Subcutaneous abdominal adipose tissue (tissue), 5 donors: ENCODE results near the gene MLH1.
"Not testable (repeated sequence)": the region's sequence is repeated elsewhere in the genome, so short reads cannot be mapped to it uniquely, and the experiment has no call there.

ENCODE experiments used
- H3K27ac ChIP-seq: one replicate; pipeline ENCODE4 v1.7.0; 2013; ENCODE audit warnings: low read depth, mild to moderate bottlenecking, inconsistent platforms, low read length, moderate library complexity
- H3K27me3 ChIP-seq, 5 donors: one replicate each; pipeline ENCODE4 v1.7.0; 2013; ENCODE audit warnings: low read length in 5 of 5, inconsistent platforms in 1 of 5; ENCODE audit not compliant: control insufficient read depth in 5 of 5, insufficient read depth in 4 of 5
- H3K36me3 ChIP-seq, 5 donors: one replicate each; pipeline ENCODE4 v1.7.0; 2013; ENCODE audit warnings: low read length in 5 of 5; ENCODE audit not compliant: control insufficient read depth in 5 of 5, insufficient read depth in 5 of 5
- H3K4me1 ChIP-seq, 5 donors: one replicate each; pipeline ENCODE4 v1.7.0; 2013; ENCODE audit warnings: low read length in 5 of 5, mild to moderate bottlenecking in 3 of 5, moderate library complexity in 1 of 5; ENCODE audit not compliant: control insufficient read depth in 5 of 5, insufficient read depth in 5 of 5
- H3K4me3 ChIP-seq, 5 donors: one replicate each; pipeline ENCODE4 v1.7.0; 2013; ENCODE audit warnings: low read length in 5 of 5, low read depth in 1 of 5
- H3K9ac ChIP-seq, 5 donors: one replicate each; pipeline ENCODE4 v1.7.0; 2013; ENCODE audit warnings: low read length in 5 of 5, mild to moderate bottlenecking in 4 of 5, moderate library complexity in 3 of 5
- H3K9me3 ChIP-seq, 5 donors: one replicate each; pipeline ENCODE4 v1.7.0; 2013; ENCODE audit warnings: low read length in 5 of 5; ENCODE audit not compliant: control insufficient read depth in 5 of 5
- donor health status: healthy.
- donor health status: healthy.
- donor health status: healthy.
- donor health status: healthy.
- donor health status: healthy.

Gene MLH1

GRCh38 chr3:36993326-36994283 is at the start of gene MLH1:
MLH1 (plus strand) TSS chr3:36993518; CDS start chr3:36993548, 30 bp downstream.
- no peaks in the 10 kb centered on the region for H3K9me3 ChIP-seq
- H3K4me3 ChIP-seq: peak within 1 kb of the TSS; percentile 84 to 99 (median 89)
- H3K9ac ChIP-seq: peak within 1 kb of the TSS; percentile 86 to 97 (median 94)
- no peaks in the 10 kb centered on the region for H3K27me3 ChIP-seq
- H3K4me1 ChIP-seq: peaks cover 2 to 50% (median 48%) of the 10 kb centered on the region in 5 donors
- H3K27ac ChIP-seq: peak within 1 kb of the TSS; percentile 98
- peaks cover 13 to 24% (median 20%) of the 10 kb centered on the region in 5 donors for H3K36me3 ChIP-seq

- H3K27me3 ChIP-seq: no peaks in the 10 kb centered on the region
Observed at GRCh38 chr3:36943601-36944000, 49.7 kb upstream of the MLH1 start.

GRCh38 chr3:36944012-36944640 is 49.2 kb upstream of the MLH1 start:
- H3K27ac ChIP-seq: peak overlapping the region; percentile 23
- peak overlapping the region; percentile 72 to 85 (median 79) for H3K4me3 ChIP-seq
- H3K9ac ChIP-seq: peak overlapping the region; percentile 41 to 85 (median 74)
- peaks cover 0 to 11% (median 3%) of the 10 kb centered on the region in 5 donors for H3K9me3 ChIP-seq
- H3K27me3 ChIP-seq: no peaks in the 10 kb centered on the region
- H3K4me1 ChIP-seq: peaks cover 2 to 29% (median 20%) of the 10 kb centered on the region in 5 donors
- H3K36me3 ChIP-seq: no peaks in the 10 kb centered on the region

More at GRCh38 chr3:36943601-36944000, 49.7 kb upstream of the MLH1 start:
- Histone ChIP-seq H3K9me3 (peaks cover 0 to 11% (median 3%) of the 10 kb centered on the region in 5 donors), H3K27ac (peak overlapping the region; percentile 23), H3K9ac (peak overlapping the region in 4 of 5 donors; percentile 41 to 77 (median 74)), H3K4me1 (peaks cover 2 to 29% (median 20%) of the 10 kb centered on the region in 5 donors), H3K36me3 (no peaks in the 10 kb centered on the region), H3K4me3 (peak overlapping the region; percentile 72 to 85 (median 79))

GRCh38 chr3:36944641-36945270 is 48.6 kb upstream of the MLH1 start, which contains the start of gene TRANK1:
TRANK1 (minus strand) TSS chr3:36945054; CDS start chr3:36944809, 245 bp downstream.
- Histone ChIP-seq H3K4me1 (peaks cover 2 to 29% (median 20%) of the 10 kb centered on the region in 5 donors), H3K27me3 (no peaks in the 10 kb centered on the region), H3K4me3 (peak within 1 kb of the TSS; percentile 72 to 85 (median 79)), H3K9me3 (peaks cover 0 to 11% (median 3%) of the 10 kb centered on the region in 5 donors), H3K27ac (peak within 1 kb of the TSS; percentile 23), H3K9ac (peak within 1 kb of the TSS; percentile 41 to 85 (median 74)), H3K36me3 (no peaks in the 10 kb centered on the region)

- Histone ChIP-seq H3K4me1 (peaks cover 2 to 29% (median 20%) of the 10 kb centered on the region in 5 donors), H3K4me3 (peak overlapping the region; percentile 72 to 85 (median 79)), H3K36me3 (no peaks in the 10 kb centered on the region), H3K9me3 (peaks cover 0 to 11% (median 3%) of the 10 kb centered on the region in 5 donors), H3K27me3 (no peaks in the 10 kb centered on the region), H3K27ac (no peak overlapping the region), H3K9ac (peak overlapping the region in 3 of 5 donors; percentile 74 to 85 (median 77))
Observed at GRCh38 chr3:36945333-36945980, 47.9 kb upstream of the MLH1 start.

- H3K36me3 ChIP-seq, H3K9ac ChIP-seq, H3K27me3 ChIP-seq, H3K4me3 ChIP-seq, H3K27ac ChIP-seq: not testable (repeated sequence)
- Histone ChIP-seq H3K9me3 (peaks cover 0 to 11% (median 3%) of the 10 kb centered on the region in 5 donors), H3K4me1 (peaks cover 2 to 18% (median 12%) of the 10 kb centered on the region in 5 donors)
Observed at GRCh38 chr3:36947814-36948213, 45.5 kb upstream of the MLH1 start.

GRCh38 chr3:36954452-36955134 is 38.7 kb upstream of the MLH1 start:
- H3K9ac ChIP-seq: no peak overlapping the region
- no peak overlapping the region for H3K27ac ChIP-seq
- H3K36me3 ChIP-seq: no peaks in the 10 kb centered on the region
- no peak overlapping the region for H3K4me3 ChIP-seq
- H3K27me3 ChIP-seq: no peaks in the 10 kb centered on the region
- H3K9me3 ChIP-seq: no peaks in the 10 kb centered on the region
- H3K4me1 ChIP-seq: peaks cover 0 to 7% (median 0%) of the 10 kb centered on the region in 5 donors

GRCh38 chr3:36956155-36956554 is 37.2 kb upstream of the MLH1 start:
- H3K4me1 ChIP-seq: peaks cover 0 to 7% (median 0%) of the 10 kb centered on the region in 5 donors
- H3K27me3 ChIP-seq: no peaks in the 10 kb centered on the region
- no peaks in the 10 kb centered on the region for H3K36me3 ChIP-seq
- no peak overlapping the region for H3K27ac ChIP-seq
- no peaks in the 10 kb centered on the region for H3K9me3 ChIP-seq
- no peak overlapping the region for H3K4me3 ChIP-seq
- H3K9ac ChIP-seq: no peak overlapping the region

GRCh38 chr3:36957063-36957462 is 36.3 kb upstream of the MLH1 start:
- no peak overlapping the region for H3K9ac ChIP-seq
- H3K27ac ChIP-seq: no peak overlapping the region
- peaks cover 0 to 7% (median 0%) of the 10 kb centered on the region in 5 donors for H3K4me1 ChIP-seq
- H3K36me3 ChIP-seq: no peaks in the 10 kb centered on the region
- H3K27me3 ChIP-seq: no peaks in the 10 kb centered on the region
- H3K4me3 ChIP-seq: no peak overlapping the region
- no peaks in the 10 kb centered on the region for H3K9me3 ChIP-seq
